ENCODE measurements around the gene KCNJ14. TPM values are rescaled to one million over a fixed set of nuclear protein-coding genes. Genes with fewer than 3 reads are reported as not detected.

KCNJ14 gene
- total RNA-seq, 1 donor from 2014 or later, result 3.7 TPM

DNA sequence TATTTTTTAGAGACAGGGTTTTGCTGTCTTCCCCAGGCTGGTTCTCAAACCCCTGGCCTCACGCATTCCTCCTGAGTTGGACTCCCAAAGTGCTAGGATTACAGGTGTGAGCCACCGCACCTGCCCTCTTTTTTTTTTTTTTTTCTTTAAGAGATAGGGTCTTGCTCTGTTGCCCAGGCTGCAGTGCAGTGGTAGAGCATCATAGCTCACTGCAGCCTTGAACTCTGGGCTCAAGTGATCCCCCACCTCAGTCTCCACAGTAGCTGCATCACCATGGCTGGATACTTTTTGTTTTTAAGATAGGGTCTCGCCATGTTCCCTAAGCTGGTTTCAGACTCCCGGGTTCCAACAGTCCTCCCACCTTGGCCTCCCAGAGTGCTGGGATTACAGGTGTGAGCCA, 1.5 kb downstream of the KCNJ14 start:
- Histone ChIP-seq H3K4me3 (no peak overlapping the region), H3K27ac (no peak overlapping the region), H3K4me1 (no peaks in the 10 kb centered on the region), H3K27me3 (no peaks in the 10 kb centered on the region), H3K36me3 (peaks cover 0 to 37% of the 10 kb centered on the region in 2 donors), H3K9me3 (no peaks in the 10 kb centered on the region)
- TF ChIP-seq POLR2AphosphoS5 (IDR thresholded peaks at IDR 0.05; ENCODE audit: insufficient read depth in 1 of 2, low read depth in 1 of 2) (no peak), POLR2A (IDR thresholded peaks at IDR 0.05) (no peak)
- TF ChIP-seq, protein P1, sequence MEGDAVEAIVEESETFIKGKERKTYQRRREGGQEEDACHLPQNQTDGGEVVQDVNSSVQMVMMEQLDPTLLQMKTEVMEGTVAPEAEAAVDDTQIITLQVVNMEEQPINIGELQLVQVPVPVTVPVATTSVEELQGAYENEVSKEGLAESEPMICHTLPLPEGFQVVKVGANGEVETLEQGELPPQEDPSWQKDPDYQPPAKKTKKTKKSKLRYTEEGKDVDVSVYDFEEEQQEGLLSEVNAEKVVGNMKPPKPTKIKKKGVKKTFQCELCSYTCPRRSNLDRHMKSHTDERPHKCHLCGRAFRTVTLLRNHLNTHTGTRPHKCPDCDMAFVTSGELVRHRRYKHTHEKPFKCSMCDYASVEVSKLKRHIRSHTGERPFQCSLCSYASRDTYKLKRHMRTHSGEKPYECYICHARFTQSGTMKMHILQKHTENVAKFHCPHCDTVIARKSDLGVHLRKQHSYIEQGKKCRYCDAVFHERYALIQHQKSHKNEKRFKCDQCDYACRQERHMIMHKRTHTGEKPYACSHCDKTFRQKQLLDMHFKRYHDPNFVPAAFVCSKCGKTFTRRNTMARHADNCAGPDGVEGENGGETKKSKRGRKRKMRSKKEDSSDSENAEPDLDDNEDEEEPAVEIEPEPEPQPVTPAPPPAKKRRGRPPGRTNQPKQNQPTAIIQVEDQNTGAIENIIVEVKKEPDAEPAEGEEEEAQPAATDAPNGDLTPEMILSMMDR (IDR thresholded peaks at IDR 0.05), result no peak
- no peak for DNase-seq (ENCODE audit: extremely low spot score in 2 of 2)
- intact Hi-C loops (cut with DNase I), result no loop called here

DNA sequence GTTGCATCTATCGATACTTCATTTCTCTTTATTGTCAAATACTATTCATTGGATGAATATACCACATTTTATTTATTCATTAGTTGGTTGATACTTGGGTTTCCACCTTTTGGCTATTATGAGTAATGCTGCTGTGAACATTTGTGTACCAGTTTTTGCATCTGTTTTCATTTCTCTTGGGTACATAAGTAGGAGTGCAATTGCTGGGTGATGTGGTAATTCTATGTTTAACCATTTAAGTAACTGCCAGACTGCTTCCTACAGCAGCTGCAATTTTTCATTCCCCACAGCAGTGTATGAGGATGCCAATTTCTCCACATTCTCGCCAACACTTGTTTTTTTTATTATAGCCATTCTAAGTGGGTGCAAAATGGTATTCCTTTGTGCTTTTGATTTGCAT, 2.6 kb downstream of the KCNJ14 start:
- H3K4me1 ChIP-seq, result no peaks in the 10 kb centered on the region
- intact Hi-C loops (cut with DNase I), result no loop called here
- no peaks in the 10 kb centered on the region for H3K27me3 ChIP-seq
- no peak overlapping the region for H3K27ac ChIP-seq
- H3K36me3 ChIP-seq, result peaks cover 0 to 30% of the 10 kb centered on the region in 2 donors
- H3K9me3 ChIP-seq, result no peaks in the 10 kb centered on the region
- TF ChIP-seq, protein P1 (IDR thresholded peaks at IDR 0.05), result no peak
- no peak for TF ChIP-seq POLR2AphosphoS5 (IDR thresholded peaks at IDR 0.05; ENCODE audit: insufficient read depth in 1 of 2, low read depth in 1 of 2)
- TF ChIP-seq POLR2A (IDR thresholded peaks at IDR 0.05), result no peak
- no peak overlapping the region for H3K4me3 ChIP-seq
- no peak for DNase-seq (ENCODE audit: extremely low spot score in 2 of 2)

DNA sequence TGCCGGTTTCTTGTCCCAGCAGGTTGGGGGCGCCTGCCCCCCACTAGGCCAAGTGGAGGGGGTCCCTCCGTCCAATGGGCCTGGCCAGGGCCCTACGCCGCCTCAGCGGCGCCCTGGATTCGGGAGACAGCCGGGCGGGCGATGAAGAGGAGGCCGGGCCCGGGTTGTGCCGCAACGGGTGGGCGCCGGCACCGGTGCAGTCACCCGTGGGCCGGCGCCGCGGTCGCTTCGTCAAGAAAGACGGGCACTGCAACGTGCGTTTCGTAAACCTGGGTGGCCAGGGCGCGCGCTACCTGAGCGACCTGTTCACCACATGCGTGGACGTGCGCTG, 6.2 kb downstream of the KCNJ14 start:
- no peaks in the 10 kb centered on the region for H3K27me3 ChIP-seq
- H3K27ac ChIP-seq, result no peak overlapping the region
- H3K9me3 ChIP-seq, result no peaks in the 10 kb centered on the region
- no peak overlapping the region for H3K4me3 ChIP-seq
- DNase-seq (ENCODE audit: extremely low spot score in 2 of 2), result no peak
- no peaks in the 10 kb centered on the region for H3K4me1 ChIP-seq
- TF ChIP-seq, protein P1 (IDR thresholded peaks at IDR 0.05), result no peak
- TF ChIP-seq POLR2A (IDR thresholded peaks at IDR 0.05) (no peak), POLR2AphosphoS5 (IDR thresholded peaks at IDR 0.05; ENCODE audit: insufficient read depth in 1 of 2, low read depth in 1 of 2) (no peak)
- H3K36me3 ChIP-seq, result peaks cover 0 to 10% of the 10 kb centered on the region in 2 donors
- intact Hi-C loops (cut with DNase I), result no loop called here

DNA sequence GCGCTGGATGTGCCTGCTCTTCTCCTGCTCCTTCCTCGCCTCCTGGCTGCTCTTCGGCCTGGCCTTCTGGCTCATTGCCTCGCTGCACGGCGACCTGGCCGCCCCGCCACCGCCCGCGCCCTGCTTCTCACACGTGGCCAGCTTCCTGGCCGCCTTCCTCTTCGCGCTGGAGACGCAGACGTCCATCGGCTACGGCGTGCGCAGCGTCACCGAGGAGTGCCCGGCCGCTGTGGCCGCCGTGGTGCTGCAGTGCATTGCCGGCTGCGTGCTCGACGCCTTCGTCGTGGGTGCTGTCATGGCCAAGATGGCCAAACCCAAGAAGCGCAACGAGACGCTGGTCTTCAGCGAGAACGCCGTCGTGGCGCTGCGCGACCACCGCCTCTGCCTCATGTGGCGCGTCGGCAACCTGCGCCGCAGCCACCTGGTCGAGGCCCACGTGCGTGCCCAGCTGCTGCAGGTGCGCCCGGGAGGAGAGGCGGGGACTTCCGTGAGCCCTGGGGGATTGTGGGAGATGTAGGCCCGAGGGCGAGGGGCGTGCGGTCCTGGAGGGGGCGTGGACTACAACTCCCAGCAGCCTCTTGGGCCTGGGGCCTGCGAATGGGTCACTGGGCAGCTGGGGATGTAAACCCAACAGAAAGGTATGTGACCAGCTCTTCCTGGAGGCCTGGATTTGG, 6.7 kb downstream of the KCNJ14 start:
- Histone ChIP-seq H3K4me3 (no peak overlapping the region), H3K36me3 (peaks cover 0 to 10% of the 10 kb centered on the region in 2 donors), H3K27me3 (no peaks in the 10 kb centered on the region), H3K27ac (no peak overlapping the region), H3K4me1 (no peaks in the 10 kb centered on the region), H3K9me3 (no peaks in the 10 kb centered on the region)
- intact Hi-C loops (cut with DNase I), result no loop called here
- TF ChIP-seq POLR2AphosphoS5 (IDR thresholded peaks at IDR 0.05; ENCODE audit: insufficient read depth in 1 of 2, low read depth in 1 of 2), result no peak
- no peak for TF ChIP-seq POLR2A (IDR thresholded peaks at IDR 0.05)
- TF ChIP-seq, protein P1 (IDR thresholded peaks at IDR 0.05), result no peak
- no peak for DNase-seq (ENCODE audit: extremely low spot score in 2 of 2)

DNA sequence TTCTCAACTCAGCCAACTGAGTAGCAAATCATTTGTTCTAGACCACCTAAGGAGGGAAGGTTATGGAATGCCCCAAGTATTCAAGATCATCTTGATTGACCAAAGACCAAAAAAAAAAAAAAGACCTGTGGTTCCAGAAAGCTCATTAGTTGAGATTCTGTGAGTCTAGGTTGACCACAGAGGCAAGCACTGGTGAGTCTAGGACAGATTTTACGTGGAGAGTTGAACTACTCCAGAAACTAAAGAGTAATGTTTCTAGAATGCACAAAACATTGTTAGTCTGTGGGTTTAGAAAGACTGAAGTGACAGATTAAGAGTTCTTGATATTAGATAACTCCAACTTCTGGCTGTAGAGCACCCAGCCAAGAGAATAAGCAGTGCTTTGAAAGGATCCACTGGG, 9.8 kb downstream of the KCNJ14 start:
- no peaks in the 10 kb centered on the region for H3K9me3 ChIP-seq
- H3K27me3 ChIP-seq, result no peaks in the 10 kb centered on the region
- no peak overlapping the region for H3K27ac ChIP-seq
- no peak overlapping the region for H3K4me3 ChIP-seq
- peaks cover 0 to 5% of the 10 kb centered on the region in 2 donors for H3K36me3 ChIP-seq
- intact Hi-C loops (cut with DNase I), result no loop called here
- H3K4me1 ChIP-seq, result peaks cover 11% of the 10 kb centered on the region
- TF ChIP-seq POLR2AphosphoS5 (IDR thresholded peaks at IDR 0.05; ENCODE audit: insufficient read depth in 1 of 2, low read depth in 1 of 2) (no peak), POLR2A (IDR thresholded peaks at IDR 0.05) (no peak)
- TF ChIP-seq, protein P1 (IDR thresholded peaks at IDR 0.05), result no peak
- no peak for DNase-seq (ENCODE audit: extremely low spot score in 2 of 2)

Measured in vagina (tissue), 2 donors.